GM18505 (cell line): ENCODE results near the gene OSTM1.
A peak's percentile ranks its signal among the peaks of the same experiment; 100 is the strongest.

Experiments used
- ATAC-seq: cut with Tn5 transposase; IDR thresholded peaks from one replicate; pipeline ENCODE4 v1.9.1; 2021; ENCODE audit not compliant: unreplicated experiment
- POLR2A ChIP-seq: IDR thresholded peaks from 4 replicates; pipeline ENCODE4 v1.6.1; 2011; ENCODE audit warnings: borderline replicate concordance; ENCODE audit not compliant: insufficient read depth, insufficient read length; ENCODE audit errors: extremely low read depth

OSTM1 gene, protein sequence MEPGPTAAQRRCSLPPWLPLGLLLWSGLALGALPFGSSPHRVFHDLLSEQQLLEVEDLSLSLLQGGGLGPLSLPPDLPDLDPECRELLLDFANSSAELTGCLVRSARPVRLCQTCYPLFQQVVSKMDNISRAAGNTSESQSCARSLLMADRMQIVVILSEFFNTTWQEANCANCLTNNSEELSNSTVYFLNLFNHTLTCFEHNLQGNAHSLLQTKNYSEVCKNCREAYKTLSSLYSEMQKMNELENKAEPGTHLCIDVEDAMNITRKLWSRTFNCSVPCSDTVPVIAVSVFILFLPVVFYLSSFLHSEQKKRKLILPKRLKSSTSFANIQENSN

DNA sequence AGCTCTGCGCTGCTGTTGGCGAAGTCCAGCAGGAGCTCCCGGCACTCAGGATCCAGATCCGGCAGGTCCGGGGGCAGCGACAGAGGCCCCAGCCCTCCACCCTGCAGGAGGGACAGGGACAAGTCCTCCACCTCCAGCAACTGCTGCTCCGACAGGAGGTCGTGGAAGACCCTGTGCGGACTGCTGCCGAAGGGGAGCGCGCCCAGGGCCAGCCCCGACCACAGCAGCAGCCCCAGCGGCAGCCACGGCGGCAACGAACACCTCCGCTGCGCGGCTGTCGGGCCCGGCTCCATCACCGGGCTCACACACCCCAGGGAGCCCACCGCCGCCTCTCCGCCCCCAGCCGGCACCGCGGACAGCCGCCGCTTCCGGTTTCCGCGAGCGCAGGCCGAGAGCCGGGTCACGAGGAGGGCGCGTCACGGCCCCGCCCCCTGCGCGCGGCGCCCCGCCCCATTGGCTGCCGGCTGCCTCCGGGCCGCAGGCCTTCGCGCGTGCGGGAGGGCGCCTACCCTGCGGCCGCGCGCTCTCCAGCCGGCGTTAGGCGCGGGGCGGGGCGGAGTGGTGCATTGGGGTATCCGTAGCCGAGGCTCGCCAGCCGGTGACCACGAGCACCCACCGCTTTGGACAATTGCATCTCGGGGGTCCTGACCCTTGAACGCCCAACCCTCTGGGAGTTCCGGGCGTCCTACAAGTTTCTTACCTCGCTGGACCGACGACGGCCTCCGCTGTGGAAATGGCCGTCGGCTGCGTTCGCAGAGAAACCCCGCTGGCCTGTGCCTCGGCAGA lies at the start of gene OSTM1:
TSS of gene OSTM1 (minus strand) at position 383 of the 786 bp plus-strand sequence. CDS start at position 293, 90 bp downstream.
- TF ChIP-seq POLR2A = peak; percentile 83

DNA sequence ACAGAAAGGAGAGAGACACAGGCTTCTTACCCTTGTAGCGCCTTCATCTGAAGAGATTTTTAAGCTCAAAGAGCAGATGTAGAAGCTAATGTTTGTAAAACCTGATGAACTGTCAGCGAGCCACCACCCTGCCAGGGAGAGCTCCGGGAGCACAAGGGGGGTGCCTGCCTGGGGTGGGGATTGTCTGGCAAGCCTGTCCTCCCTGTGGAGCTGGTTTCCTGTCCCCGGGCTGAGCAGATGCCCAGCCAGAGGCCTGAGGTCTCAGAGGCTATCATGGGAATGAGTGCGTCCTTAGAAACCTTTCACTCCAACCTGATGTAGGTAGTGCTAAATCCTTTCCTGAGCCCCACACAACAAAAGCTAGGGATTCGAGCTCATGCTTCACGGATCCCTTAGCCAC lies 49.4 kb upstream of the OSTM1 start:
- no peak for TF ChIP-seq POLR2A
- no peak for ATAC-seq

More for the DNA sequence above, at the start of gene OSTM1:
- ATAC-seq = peak; percentile 93

DNA sequence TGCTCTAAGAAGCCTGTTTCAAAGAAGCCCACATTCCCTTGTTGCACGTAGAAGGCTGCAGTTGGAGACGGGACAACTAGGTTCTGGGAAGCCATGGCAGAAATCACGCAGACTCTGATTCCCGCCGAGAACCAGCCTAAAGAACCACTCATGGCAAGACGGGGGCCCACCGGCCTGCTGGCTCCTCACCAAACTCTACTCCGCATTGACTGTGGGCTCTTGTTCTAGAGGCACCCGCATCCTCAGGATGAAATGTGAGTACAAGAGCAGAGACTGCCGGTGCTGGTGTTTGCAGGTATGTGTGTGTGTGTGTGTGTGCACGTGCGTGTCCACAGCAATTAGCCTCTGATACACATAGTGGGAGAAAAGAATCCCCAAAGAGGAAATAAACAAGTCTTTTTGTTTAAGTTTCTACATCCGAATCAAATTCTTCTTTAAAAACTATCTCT lies 49.0 kb upstream of the OSTM1 start:
- ATAC-seq = no peak
- TF ChIP-seq POLR2A = no peak

DNA sequence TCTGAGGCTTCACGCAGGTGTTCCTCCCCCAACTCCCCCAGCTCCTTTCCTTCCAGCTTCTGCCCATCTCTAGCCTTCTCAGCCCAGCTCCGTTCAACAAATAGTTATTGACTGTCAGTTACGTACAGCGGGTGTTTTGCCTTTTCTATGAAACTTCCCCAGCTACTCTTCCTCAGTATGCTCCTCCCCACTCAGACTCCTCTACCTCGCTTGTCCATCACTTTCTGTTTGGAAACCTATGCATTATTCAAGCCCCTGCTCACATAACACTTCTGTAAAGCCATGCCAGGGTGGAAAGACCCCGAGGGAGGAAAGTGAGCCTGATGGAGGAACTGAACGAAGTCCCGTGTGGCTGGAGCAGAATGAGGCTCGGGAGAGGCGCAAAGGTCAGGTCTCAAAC lies 47.1 kb upstream of the OSTM1 start:
- no peak for ATAC-seq
- no peak for TF ChIP-seq POLR2A

DNA sequence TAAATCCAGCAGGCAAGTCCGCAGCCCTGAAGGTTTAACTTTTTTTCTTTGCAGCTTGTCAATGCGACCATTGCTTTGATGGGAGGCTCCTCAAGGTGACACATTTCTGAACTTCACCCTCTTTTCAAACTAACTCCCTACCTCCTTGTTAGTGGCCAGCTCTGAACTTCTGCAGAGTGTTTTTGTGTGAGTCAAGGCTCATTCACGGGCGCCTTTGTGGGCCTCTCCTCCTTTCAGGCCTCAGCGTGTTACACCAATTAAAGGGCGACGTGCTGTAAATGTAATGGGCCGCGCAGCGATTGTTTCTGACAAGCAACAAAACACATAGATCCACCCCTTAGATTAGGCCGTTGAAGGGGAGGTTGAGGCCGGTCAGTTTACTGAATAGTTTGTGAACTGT lies 45.8 kb upstream of the OSTM1 start:
- ATAC-seq = no peak
- TF ChIP-seq POLR2A = no peak

DNA sequence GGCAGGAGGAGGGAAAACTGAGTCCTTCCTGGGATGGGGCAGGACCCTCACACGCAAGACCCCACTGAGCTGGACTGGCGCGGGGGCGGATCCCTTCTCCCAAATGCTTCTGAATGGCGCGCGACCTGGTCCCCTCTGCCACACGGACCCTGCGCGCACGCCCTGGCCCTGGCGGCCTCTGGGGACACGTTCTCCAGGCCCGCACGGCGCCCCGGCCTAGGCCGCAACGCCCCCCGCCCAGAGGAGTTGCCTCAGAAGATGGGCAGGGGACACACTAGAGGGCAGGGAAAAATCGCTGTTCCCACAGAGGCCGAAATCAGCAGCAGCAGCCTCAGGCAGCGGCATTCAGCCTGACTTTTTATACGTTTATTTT lies 45.2 kb upstream of the OSTM1 start:
- ATAC-seq = no peak
- no peak for TF ChIP-seq POLR2A

DNA sequence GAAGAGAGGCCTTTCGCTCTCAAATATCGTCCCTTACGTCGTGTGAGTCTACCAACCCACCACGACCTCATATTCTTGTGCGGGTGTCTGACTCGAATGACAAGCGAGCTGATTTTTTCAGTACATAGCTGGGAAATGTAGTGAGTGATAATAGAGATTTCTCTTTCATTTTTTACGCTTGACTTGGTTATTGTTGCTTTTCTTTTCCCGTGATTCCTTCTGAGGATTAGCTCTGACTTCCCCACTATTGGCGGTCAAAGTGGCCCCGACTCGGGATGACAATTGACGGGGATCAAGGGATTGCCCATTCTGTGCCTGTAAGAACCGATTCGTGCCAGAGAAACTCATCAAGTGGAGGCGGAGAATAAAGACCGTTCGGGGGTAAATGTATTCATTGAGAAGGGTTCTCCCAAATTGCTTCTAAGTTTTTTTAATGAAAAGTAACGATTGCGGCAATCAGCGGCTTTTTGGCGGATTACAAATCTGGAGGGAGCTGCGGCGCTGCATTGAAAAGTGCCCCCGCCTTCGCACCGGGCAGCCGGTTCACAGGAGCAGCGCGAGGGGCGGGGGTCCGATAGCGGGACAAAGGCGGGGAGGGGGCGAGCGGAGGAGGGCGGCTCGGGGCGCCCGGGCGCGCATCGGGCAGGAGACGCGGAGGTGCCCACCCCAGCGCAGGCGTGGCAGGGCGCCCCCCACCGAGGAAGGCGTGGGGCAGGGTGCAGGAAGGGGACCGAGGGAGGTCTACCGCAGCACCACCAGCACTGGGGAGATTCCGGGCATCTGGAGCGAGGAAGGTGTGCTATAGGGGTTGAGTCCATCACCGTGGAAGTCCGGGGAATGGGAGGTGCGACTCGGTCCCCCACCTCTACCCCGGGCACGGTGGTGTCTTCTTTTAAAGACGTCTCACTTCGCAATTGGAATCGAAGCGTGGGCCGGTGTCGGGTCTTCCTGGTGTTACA lies 44.5 kb upstream of the OSTM1 start:
- no peak for TF ChIP-seq POLR2A
- no peak for ATAC-seq

DNA sequence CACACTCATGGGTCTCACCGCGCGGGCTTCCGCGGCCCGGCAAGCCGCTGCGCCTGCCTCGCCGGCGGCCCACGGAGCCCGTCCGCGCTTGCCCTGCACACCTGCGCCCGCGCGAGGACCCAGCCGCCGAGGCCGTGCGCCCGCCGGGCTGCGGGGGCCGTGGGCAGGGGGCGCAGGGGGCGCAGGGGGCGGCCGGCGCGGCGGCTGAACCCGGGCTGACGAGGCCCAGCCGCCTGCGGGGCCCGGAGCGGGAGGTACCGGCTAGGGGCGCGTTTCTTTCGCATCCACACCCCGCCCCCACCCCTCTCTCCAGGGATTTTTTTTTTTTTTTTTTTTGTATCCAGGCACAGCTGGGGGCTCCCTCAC lies 43.8 kb upstream of the OSTM1 start:
- no peak for TF ChIP-seq POLR2A
- ATAC-seq = no peak

DNA sequence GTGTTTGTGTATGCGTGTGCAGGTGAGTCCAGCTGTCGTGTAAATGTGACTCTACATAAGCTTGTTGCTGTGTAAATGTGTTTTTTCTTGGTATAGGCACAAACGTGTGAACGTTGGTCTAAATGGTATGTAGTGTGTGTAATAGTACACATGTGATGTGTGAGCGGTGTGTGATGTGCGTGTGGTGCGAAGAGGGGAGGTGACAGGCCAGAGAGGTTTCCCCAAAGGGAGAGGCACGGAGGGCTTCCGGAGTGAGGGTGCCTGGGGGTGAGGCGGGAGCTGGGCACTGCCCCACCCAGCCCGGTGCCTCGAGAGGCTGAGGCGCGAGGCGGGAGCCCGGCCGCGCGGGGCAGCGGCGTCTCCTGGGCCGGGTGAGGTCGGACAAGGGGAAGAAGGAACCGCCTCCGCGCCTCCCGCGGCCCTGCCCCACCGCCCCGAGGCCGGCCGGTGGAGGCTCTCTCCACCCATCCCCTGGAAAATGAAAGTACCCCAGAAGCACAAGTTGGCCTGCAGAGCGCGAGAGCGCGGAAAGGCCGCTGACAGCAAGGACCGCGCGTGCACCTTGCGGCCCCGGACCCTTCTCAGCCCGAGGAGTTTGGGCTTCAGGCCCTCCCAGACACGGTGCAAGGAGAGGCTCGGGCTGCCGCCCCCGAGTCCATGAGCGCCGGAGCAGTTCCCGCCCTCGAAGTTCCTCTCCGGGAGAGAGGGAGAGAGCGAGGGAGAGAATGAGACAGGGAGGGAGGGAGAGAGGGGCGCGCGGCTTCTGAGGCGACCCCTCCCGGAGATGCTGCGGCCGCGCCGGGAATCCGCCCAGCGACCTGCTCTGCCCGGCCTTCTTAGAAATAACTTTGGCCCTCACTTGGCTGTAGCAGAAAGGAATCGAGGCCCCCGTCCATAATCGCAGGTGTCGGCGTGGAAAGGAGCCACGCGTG lies 43.2 kb upstream of the OSTM1 start:
- no peak for TF ChIP-seq POLR2A
- ATAC-seq = no peak

DNA sequence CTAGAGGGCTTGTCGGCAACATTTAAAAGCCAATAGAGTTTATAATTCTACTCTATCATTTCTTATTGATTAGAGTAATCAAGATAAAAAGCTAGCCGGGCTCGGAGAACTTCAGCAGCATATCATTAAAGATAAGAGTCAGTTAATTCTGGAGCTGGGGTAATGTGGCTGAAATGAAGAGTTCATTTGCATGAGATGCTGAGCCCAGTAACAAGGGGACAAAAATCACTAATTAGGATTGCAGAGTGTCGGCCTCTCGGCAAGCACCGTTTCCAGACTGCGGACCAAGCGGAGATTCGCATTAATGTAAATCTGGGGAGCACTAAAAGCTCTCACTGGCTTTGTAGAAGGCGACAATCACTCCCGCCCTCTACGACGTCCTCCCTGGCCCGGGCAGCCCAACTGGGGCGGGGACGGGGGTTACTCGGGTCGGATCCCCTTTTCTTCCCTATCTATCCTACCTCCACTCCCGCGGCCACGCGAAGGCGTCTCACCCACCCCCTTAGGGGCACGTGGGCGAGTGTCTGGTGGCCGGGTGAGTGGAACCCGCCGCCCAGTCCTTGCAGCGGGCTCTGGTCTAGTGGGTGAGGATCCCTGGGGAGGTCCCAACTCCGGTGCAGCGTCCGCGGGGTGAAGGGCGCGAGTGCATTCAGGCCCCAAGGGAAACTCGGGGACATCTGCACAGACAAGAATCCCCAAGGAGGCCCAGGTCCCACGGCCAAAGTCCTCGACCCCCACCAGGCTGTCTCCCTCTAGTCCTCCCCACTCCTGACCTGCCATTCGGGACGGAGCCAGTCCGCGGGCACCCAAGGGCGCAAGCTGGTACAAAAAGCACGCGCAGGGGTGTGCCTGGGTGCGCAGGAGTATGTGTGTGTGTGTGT lies 42.2 kb upstream of the OSTM1 start:
- TF ChIP-seq POLR2A = no peak
- ATAC-seq = no peak

DNA sequence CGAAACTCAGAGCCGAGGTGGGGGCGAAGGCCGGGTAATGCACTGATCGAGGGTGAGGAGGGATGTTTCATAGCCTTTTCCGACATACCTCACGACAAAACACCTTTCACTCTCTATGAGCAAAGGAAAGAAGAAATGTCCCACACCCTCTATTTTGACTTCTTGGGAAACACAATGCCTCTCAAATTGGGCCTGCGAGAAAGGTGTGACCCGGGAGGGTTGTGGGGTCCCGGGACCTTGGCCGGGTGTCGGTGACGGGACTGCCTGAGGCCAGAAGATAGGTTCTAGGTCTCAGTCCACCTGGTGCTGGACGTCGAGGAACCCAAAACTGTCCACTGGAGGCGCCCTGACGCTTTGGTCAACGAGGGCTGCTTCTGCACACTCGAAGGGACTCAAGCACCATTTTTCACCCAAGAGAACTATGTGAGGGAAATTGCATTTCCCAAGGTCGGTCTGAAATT lies 41.1 kb upstream of the OSTM1 start:
- no peak for TF ChIP-seq POLR2A
- ATAC-seq = no peak
